K562 (cell line): ENCODE results near the gene MCCD1. TPM values are rescaled to one million over a fixed set of nuclear protein-coding genes. Genes with fewer than 3 reads are reported as not detected.
A peak's percentile ranks its signal among the peaks of the same experiment; 100 is the strongest.
"Not testable (repeated sequence)": the region's sequence is repeated elsewhere in the genome, so short reads cannot be mapped to it uniquely, and the experiment has no call there.

Experiments
- ATAC-seq: fragments of 200-7000 bp; cut with Tn5 transposase; 3 replicates; pipeline ENCODE4 v1.9.1; 2020; ENCODE audit warnings: moderate library complexity
- BruUV-seq: library from RNA; stranded (reverse); fragments of 400-500 nt; replicated peaks from 2 replicates; lab custom pipeline; 2021; lab: Mats Ljungman, UMichigan
- CTCF ChIA-PET: fragments of 300-600 bp; formaldehyde crosslinking; extraction: SDS; loops from one replicate; lab custom pipeline; 2021; ENCODE audit warnings: low intra/inter-chr PET ratio; lab: Yijun Ruan, JAX
- POLR2A ChIA-PET: fragments of 300-600, 350-650 bp; sonication (Branson Sonifier 250); formaldehyde crosslinking; extraction: SDS; loops from one replicate; lab custom pipeline; 2021; ENCODE audit warnings: antibody characterized with exemption, inconsistent platforms; lab: Yijun Ruan, JAX
- DNase-seq, 4 experiments: peaks; one replicate each; pipeline versions ENCODE4 v3.0.0 to v3.0.0-alpha.2; 2011 to 2018; ENCODE audit warnings: low spot score in 3 of 4, mixed read lengths in 3 of 4; ENCODE audit errors: extremely low read depth in 1 of 4
- FAIRE-seq: peaks from 2 replicates; lab custom pipeline; 2011; peaks lifted over from hg19 to GRCh38; lab: Jason Lieb, UNC
- H2AFZ ChIP-seq: 2 replicates; pipeline ENCODE4 v1.6.0; 2011; ENCODE audit warnings: low read depth, low read length, control low read depth, inconsistent platforms
- H3K27ac ChIP-seq: fragments of 200-600 bp; 3 replicates; pipeline ENCODE4 v1.8.0; 2011; ENCODE audit warnings: low read depth, mild to moderate bottlenecking, control low read depth, inconsistent platforms, low read length, moderate library complexity, mixed read lengths; ENCODE audit errors: extremely low read depth
- H3K27me3 ChIP-seq, 2 experiments: fragments of 300-600 bp in 1 of 2; 2 replicates in 1 of 2; 3 replicates in 1 of 2; pipeline versions ENCODE4 v1.6.0 to v1.8.0; 2011; ENCODE audit warnings: inconsistent platforms in 2 of 2, low read length in 2 of 2, mild to moderate bottlenecking in 1 of 2, mixed read lengths in 1 of 2, moderate library complexity in 1 of 2; ENCODE audit not compliant: control insufficient read depth in 2 of 2, insufficient read depth in 2 of 2
- H3K36me3 ChIP-seq: fragments of 300-600 bp; 3 replicates; pipeline ENCODE4 v1.8.0; 2011; ENCODE audit warnings: mild to moderate bottlenecking, low read length, inconsistent platforms; ENCODE audit not compliant: control insufficient read depth, insufficient read depth
- H3K4me1 ChIP-seq, 2 experiments: fragments of 200-600 bp in 1 of 2; replicated peaks in 1 of 2; 2 replicates in 1 of 2; 3 replicates in 1 of 2; pipeline versions ENCODE4 v1.5.1 to v1.8.0; 2011; ENCODE audit warnings: inconsistent platforms in 2 of 2, low read length in 2 of 2, mild to moderate bottlenecking in 1 of 2, mixed read lengths in 1 of 2, moderate library complexity in 1 of 2; ENCODE audit not compliant: control insufficient read depth in 2 of 2, insufficient read depth in 2 of 2
- H3K4me2 ChIP-seq: 2 replicates; pipeline ENCODE4 v1.6.1; 2011; ENCODE audit warnings: low read length, control low read depth, inconsistent platforms, mixed read lengths; ENCODE audit not compliant: insufficient read depth
- H3K4me3 ChIP-seq: fragments of 200-600 bp; sonication (generic), shearing (Covaris generic); 2 replicates; pipeline ENCODE4 v1.5.1; 2016; ENCODE audit warnings: control low read depth, inconsistent platforms
- H3K79me2 ChIP-seq: fragments of 200-600 bp; 3 replicates; pipeline ENCODE4 v1.8.0; 2011; ENCODE audit warnings: low read length, inconsistent platforms; ENCODE audit not compliant: control insufficient read depth, insufficient read depth
- H3K9ac ChIP-seq, 2 experiments: 2 replicates each; pipeline versions ENCODE4 v1.6.0 to v1.6.1; 2011; ENCODE audit warnings: low read depth in 2 of 2, low read length in 2 of 2, control low read depth in 1 of 2, inconsistent platforms in 1 of 2, mild to moderate bottlenecking in 1 of 2, mixed read lengths in 1 of 2; ENCODE audit not compliant: insufficient read depth in 1 of 2
- H3K9me1 ChIP-seq: one replicate; pipeline ENCODE4 v1.6.0; 2011; ENCODE audit warnings: inconsistent platforms, mild to moderate bottlenecking, low read length, moderate library complexity; ENCODE audit not compliant: control insufficient read depth, insufficient read depth
- H3K9me3 ChIP-seq: replicated peaks from 2 replicates; pipeline ENCODE4 v1.5.1; 2011; ENCODE audit warnings: low read depth, low read length, inconsistent platforms; ENCODE audit not compliant: control insufficient read depth, insufficient read depth
- H4K20me1 ChIP-seq: replicated peaks from 2 replicates; pipeline ENCODE4 v1.6.1; 2011; ENCODE audit warnings: low read length, inconsistent platforms, mixed read lengths; ENCODE audit not compliant: control insufficient read depth, insufficient read depth
- ARID2 ChIP-seq: fragments of 450-650 bp; IDR thresholded peaks from 2 replicates; pipeline ENCODE4 v1.6.1; 2017; ENCODE audit warnings: antibody characterized with exemption, mild to moderate bottlenecking
- CC2D1A ChIP-seq: fragments of 450-650 bp; IDR thresholded peaks from 2 replicates; pipeline ENCODE4 v1.6.1; 2017; ENCODE audit warnings: mild to moderate bottlenecking
- DEAF1 ChIP-seq: fragments of 450-650 bp; formaldehyde crosslinking; IDR thresholded peaks from 2 replicates; pipeline ENCODE4 v1.4.0; 2020; ENCODE audit warnings: mild to moderate bottlenecking, moderate library complexity
- E2F5 ChIP-seq: sonication (generic); formaldehyde crosslinking; IDR thresholded peaks from 2 replicates; pipeline ENCODE4 v1.8.0; 2022; ENCODE audit warnings: mild to moderate bottlenecking, missing genetic modification reagents
- FOXA3 ChIP-seq, 2 experiments: fragments of 450-650 bp in 1 of 2; sonication (generic) in 1 of 2; formaldehyde crosslinking; IDR thresholded peaks in 1 of 2; conservative IDR thresholded peaks in 1 of 2; 2 replicates each; pipeline versions ENCODE4 v1.4.0 to v1.8.0; 2020 to 2022; ENCODE audit warnings: mild to moderate bottlenecking in 2 of 2, missing genetic modification reagents in 1 of 2
- FOXK1 ChIP-seq: sonication (generic); formaldehyde crosslinking; IDR thresholded peaks from 2 replicates; pipeline ENCODE4 v1.8.0; 2022; ENCODE audit warnings: missing genetic modification reagents, mild to moderate bottlenecking, borderline replicate concordance
- FOXK2 ChIP-seq, 2 experiments: fragments of 450-650 bp; IDR thresholded peaks in 1 of 2; conservative IDR thresholded peaks in 1 of 2; 2 replicates each; pipeline ENCODE4 v1.6.1; 2016; ENCODE audit warnings: low read depth in 2 of 2, mild to moderate bottlenecking in 1 of 2
- NBN ChIP-seq: fragments of 450-650 bp; IDR thresholded peaks from 2 replicates; pipeline ENCODE4 v1.6.1; 2016; ENCODE audit warnings: low read depth, mild to moderate bottlenecking
- RAD21 ChIP-seq, 2 experiments: fragments of 250-450 bp in 1 of 2; fragments of 450-650 bp in 1 of 2; sonication (Bioruptor Pico) in 1 of 2; formaldehyde crosslinking in 1 of 2; IDR thresholded peaks in 1 of 2; conservative IDR thresholded peaks in 1 of 2; 2 replicates each; pipeline versions ENCODE4 v1.4.0 to v1.8.0; 2020 to 2022; ENCODE audit warnings: mild to moderate bottlenecking in 2 of 2, moderate library complexity in 1 of 2
- RCOR1 ChIP-seq, 2 experiments: IDR thresholded peaks; 2 replicates each; pipeline ENCODE4 v1.6.1; 2012; ENCODE audit warnings: low read depth in 2 of 2, low read length in 2 of 2, borderline replicate concordance in 1 of 2, improper control_type of control experiment in 1 of 2
- SMC3 ChIP-seq: conservative IDR thresholded peaks from 2 replicates; pipeline ENCODE4 v1.6.1; 2011; ENCODE audit warnings: low read depth, low read length, improper control_type of control experiment; ENCODE audit not compliant: insufficient read depth
- STAG1 ChIP-seq: sonication (generic); formaldehyde crosslinking; IDR thresholded peaks from 2 replicates; pipeline ENCODE4 v1.5.0; 2020; ENCODE audit warnings: missing genetic modification reagents, borderline replicate concordance
- TEAD4 ChIP-seq, 2 experiments: sonication (generic) in 1 of 2; formaldehyde crosslinking in 1 of 2; IDR thresholded peaks; 2 replicates each; pipeline versions ENCODE4 v1.6.1 to v1.8.0; 2012 to 2022; ENCODE audit warnings: borderline replicate concordance in 1 of 2, inconsistent platforms in 1 of 2, low read length in 1 of 2, mild to moderate bottlenecking in 1 of 2, missing genetic modification reagents in 1 of 2
- WGBS: fragments of 100-300 bp; shearing (Covaris generic); methylation state at CpG from one replicate; pipeline ENCODE4 v1.1.6; 2016; ENCODE audit warnings: low coverage, mixed read lengths; ENCODE audit not compliant: insufficient coverage; ENCODE audit errors: missing lambda C conversion rate; 5-methylcytosine and 5-hydroxymethylcytosine counted together
- in situ Hi-C: fragments of 300-500 bp; cut with MboI; formaldehyde crosslinking; loops from 4 replicates; pipeline ENCODE4 v1.15.0; 2018; ENCODE audit warnings: inconsistent platforms, mixed read lengths
- intact Hi-C: fragments of 100-400 bp; cut with micrococcal nuclease; formaldehyde crosslinking; loops from 2 replicates; pipeline ENCODE4 v1.14.2; 2022
- polyA plus RNA-seq, 8 experiments: library from polyadenylated mRNA; depleted of rRNA in 4 of 8; stranded (reverse) in 5 of 8; unstranded in 3 of 8; fragments of >200 nt; fragmentation: Nextera tagmentation in 2 of 8; fragmentation: Illumina TruSeq in 1 of 8; extraction: Ambion mirVana in 2 of 8; extraction: Trizol in 1 of 8; gene quantifications; 2 replicates each; pipeline versions ENCODE4 v1.2.1 to v1.2.3, GENCODE V29; 2011 to 2014; ENCODE audit warnings: inconsistent platforms in 1 of 8, missing spikeins in 1 of 8
- total RNA-seq, 7 experiments: library from RNA; depleted of rRNA in 6 of 7; stranded (reverse); fragments of >200 nt in 6 of 7; fragmentation: Illumina TruSeq in 2 of 7; extraction: Trizol in 2 of 7; gene quantifications; 2 replicates each; pipeline versions ENCODE4 v1.2.1 to v1.2.3, GENCODE V29; 2011 to 2021; ENCODE audit warnings: low replicate concordance in 1 of 7
- TF ChIP-seq, protein P1 (sequence below), 2 experiments: fragments of 450-650 bp; IDR thresholded peaks; 2 replicates each; pipeline ENCODE4 v1.6.1; 2016

The MCCD1 gene
- total and polyA plus RNA-seq, 9 of the 15 experiments (the other 6 are each of a cell fraction or from before 2014, with no cell fraction given) = not detected

GRCh38 chr6:31548544-31548873, 19.7 kb downstream of the MCCD1 start (continued):
- TF ChIP-seq TEAD4 (IDR thresholded peaks at IDR 0.05; ENCODE audit: low read length) (0 out of 2 replicates have a peak, but pooled peaks have one; percentile 1), TEAD4 (CRISPR knock-in tag; IDR thresholded peaks at IDR 0.05; ENCODE audit: borderline replicate concordance) (no peak), E2F5 (CRISPR knock-in tag) (peak; percentile 1; the same call in 1 of the 2 replicates)

- ATAC-seq = peak; percentile 24
- TF ChIP-seq RCOR1 (IDR thresholded peaks at IDR 0.05; ENCODE audit: borderline replicate concordance in 1 of 2, low read depth in 2 of 2, low read length in 2 of 2) (peak in 1 of 2 experiments; percentile 34; a peak in 1 of 4 replicates), FOXK2 (conservative IDR thresholded peaks at IDR 0.05 in 1 of 2, IDR thresholded peaks at IDR 0.05 in 1 of 2; ENCODE audit: low read depth in 2 of 2) (peak; percentile 76 to 80), ARID2 (peak; percentile 86; the same call in 1 of the 2 replicates), FOXA3 (CRISPR knock-in tag; conservative IDR thresholded peaks at IDR 0.05 in 1 of 2, IDR thresholded peaks at IDR 0.05 in 1 of 2) (peak in 1 of 2 experiments; percentile 61; a peak in 1 of 4 replicates), RAD21 (CRISPR knock-in tag; conservative IDR thresholded peaks at IDR 0.05 in 1 of 2, IDR thresholded peaks at IDR 0.05 in 1 of 2) (peak; percentile 96 to 97), CC2D1A (peak; percentile 69; the same call in 1 of the 2 replicates), DEAF1 (CRISPR knock-in tag) (peak; percentile 91), STAG1 (CRISPR knock-in tag) (peak; percentile 59; the same call in 1 of the 2 replicates), SMC3 (peak; percentile 90), NBN (0 out of 2 replicates have a peak, but pooled peaks have one; percentile 39), FOXK1 (CRISPR knock-in tag) (peak; percentile 67; the same call in 1 of the 2 replicates)
- TF ChIP-seq, protein P1, sequence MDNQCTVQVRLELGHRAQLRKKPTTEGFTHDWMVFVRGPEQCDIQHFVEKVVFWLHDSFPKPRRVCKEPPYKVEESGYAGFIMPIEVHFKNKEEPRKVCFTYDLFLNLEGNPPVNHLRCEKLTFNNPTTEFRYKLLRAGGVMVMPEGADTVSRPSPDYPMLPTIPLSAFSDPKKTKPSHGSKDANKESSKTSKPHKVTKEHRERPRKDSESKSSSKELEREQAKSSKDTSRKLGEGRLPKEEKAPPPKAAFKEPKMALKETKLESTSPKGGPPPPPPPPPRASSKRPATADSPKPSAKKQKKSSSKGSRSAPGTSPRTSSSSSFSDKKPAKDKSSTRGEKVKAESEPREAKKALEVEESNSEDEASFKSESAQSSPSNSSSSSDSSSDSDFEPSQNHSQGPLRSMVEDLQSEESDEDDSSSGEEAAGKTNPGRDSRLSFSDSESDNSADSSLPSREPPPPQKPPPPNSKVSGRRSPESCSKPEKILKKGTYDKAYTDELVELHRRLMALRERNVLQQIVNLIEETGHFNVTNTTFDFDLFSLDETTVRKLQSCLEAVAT (IDR thresholded peaks at IDR 0.05) = 0 out of 4 replicates have a peak, but pooled peaks of 1 of the 2 experiments have one; percentile 22
Observed at GRCh38 chr6:31551371-31551770, 22.6 kb downstream of the MCCD1 start.

More at GRCh38 chr6:31551371-31551770, 22.6 kb downstream of the MCCD1 start:
- H3K27ac ChIP-seq, BruUV-seq, H2AFZ ChIP-seq, H3K4me2 ChIP-seq, H4K20me1 ChIP-seq, H3K4me3 ChIP-seq, H3K9me3 ChIP-seq, H3K9ac ChIP-seq, H3K4me1 ChIP-seq, H3K9me1 ChIP-seq, H3K27me3 ChIP-seq, in situ Hi-C loops: not testable (repeated sequence)
- CTCF ChIA-PET = interaction anchor here (0.6 to 2.8 kb wide), 4 partner anchors 23 to 219 kb away, joined by 3 to 57 read pairs (median 4); no protein-coding TSS in a partner anchor
- peaks cover 24% of the 10 kb centered on the region for H3K79me2 ChIP-seq
- POLR2A ChIA-PET = interaction anchor here (0.7 to 5.7 kb wide), 8 partner anchors 8 to 266 kb away, joined by 3 to 38 read pairs (median 6); partner anchors contain the start of genes BAG6, DDX39B and LTB
- DNase-seq (peak in 3 of 4 experiments; percentile 40 to 84 (median 67)), FAIRE-seq (peak; percentile 61)
- 35% methylated on average over 5 of the region's 5 CpGs for WGBS
- intact Hi-C loops = loop anchor here (1.0 kb wide), 1 partner anchor 47 kb away; no protein-coding TSS in a partner anchor
- peaks cover 53% of the 10 kb centered on the region for H3K36me3 ChIP-seq
